HEK293 (cell line): ENCODE results near the gene TIGIT.

Source experiments
- HOXA7 ChIP-seq: sonication (generic); formaldehyde crosslinking; IDR thresholded peaks from 2 replicates; pipeline ENCODE4 v1.8.1; 2022; ENCODE audit warnings: missing genetic modification reagents, borderline replicate concordance
- SCRT2 ChIP-seq: fragments of 450-650 bp; formaldehyde crosslinking; IDR thresholded peaks from 2 replicates; pipeline ENCODE4 v1.5.1; 2016; ENCODE audit warnings: missing biosample characterization, missing genetic modification characterization
- ZBTB1 ChIP-seq: fragments of 450-650 bp; formaldehyde crosslinking; IDR thresholded peaks from 2 replicates; pipeline ENCODE4 v1.5.1; 2016; ENCODE audit warnings: missing biosample characterization, missing genetic modification characterization
- ZNF214 ChIP-seq: fragments of 450-650 bp; formaldehyde crosslinking; IDR thresholded peaks from 2 replicates; pipeline ENCODE4 v1.5.1; 2017; ENCODE audit warnings: missing biosample characterization, mild to moderate bottlenecking, missing genetic modification characterization, borderline replicate concordance
- ZNF274 ChIP-seq, 2 experiments: fragments of 200-500 bp in 1 of 2; fragments of 450-650 bp in 1 of 2; sonication (Bioruptor generic) in 1 of 2; formaldehyde crosslinking in 1 of 2; IDR thresholded peaks; 2 replicates each; pipeline versions ENCODE4 v1.5.1 to v1.6.1; 2014 to 2016; ENCODE audit warnings: borderline replicate concordance in 1 of 2, inconsistent platforms in 1 of 2, low read length in 1 of 2, missing biosample characterization in 1 of 2, missing genetic modification characterization in 1 of 2
- ZNF341 ChIP-seq: fragments of 450-650 bp; formaldehyde crosslinking; IDR thresholded peaks from 2 replicates; pipeline ENCODE4; 2016; ENCODE audit warnings: low read depth, missing biosample characterization, missing genetic modification characterization
- TF ChIP-seq, protein P1 (sequence below): fragments of 450-650 bp; formaldehyde crosslinking; IDR thresholded peaks from 2 replicates; pipeline ENCODE4 v1.5.1; 2017; ENCODE audit warnings: missing biosample characterization, mild to moderate bottlenecking, missing genetic modification characterization, moderate library complexity
- TF ChIP-seq, protein P2 (sequence below): fragments of 450-650 bp; formaldehyde crosslinking; IDR thresholded peaks from 2 replicates; pipeline ENCODE4 v1.5.1; 2016; ENCODE audit warnings: missing biosample characterization, missing genetic modification characterization
- TF ChIP-seq, protein P3 (sequence below): fragments of 450-650 bp; formaldehyde crosslinking; IDR thresholded peaks from 2 replicates; pipeline ENCODE4 v1.5.1; 2016; ENCODE audit warnings: missing biosample characterization, missing genetic modification characterization
- TF ChIP-seq, protein P4 (sequence below): sonication (generic); formaldehyde crosslinking; IDR thresholded peaks from 2 replicates; pipeline ENCODE4 v1.8.1; 2022; ENCODE audit warnings: mild to moderate bottlenecking, moderate library complexity, missing genetic modification reagents

DNA sequence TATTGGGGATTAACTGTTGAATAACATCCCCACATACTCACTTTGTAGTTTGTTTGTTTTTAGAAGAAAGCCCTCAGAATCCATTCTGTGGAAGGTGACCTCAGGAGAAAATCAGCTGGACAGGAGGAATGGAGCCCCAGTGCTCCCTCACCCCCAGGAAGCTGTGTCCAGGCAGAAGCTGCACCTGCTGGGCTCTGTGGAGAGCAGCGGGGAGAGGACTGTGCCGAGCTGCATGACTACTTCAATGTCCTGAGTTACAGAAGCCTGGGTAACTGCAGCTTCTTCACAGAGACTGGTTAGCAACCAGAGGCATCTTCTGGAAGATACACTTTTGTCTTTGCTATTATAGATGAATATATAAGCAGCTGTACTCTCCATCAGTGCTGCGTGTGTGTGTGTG is 14.0 kb downstream of the TIGIT start:
- TF ChIP-seq, protein P1, sequence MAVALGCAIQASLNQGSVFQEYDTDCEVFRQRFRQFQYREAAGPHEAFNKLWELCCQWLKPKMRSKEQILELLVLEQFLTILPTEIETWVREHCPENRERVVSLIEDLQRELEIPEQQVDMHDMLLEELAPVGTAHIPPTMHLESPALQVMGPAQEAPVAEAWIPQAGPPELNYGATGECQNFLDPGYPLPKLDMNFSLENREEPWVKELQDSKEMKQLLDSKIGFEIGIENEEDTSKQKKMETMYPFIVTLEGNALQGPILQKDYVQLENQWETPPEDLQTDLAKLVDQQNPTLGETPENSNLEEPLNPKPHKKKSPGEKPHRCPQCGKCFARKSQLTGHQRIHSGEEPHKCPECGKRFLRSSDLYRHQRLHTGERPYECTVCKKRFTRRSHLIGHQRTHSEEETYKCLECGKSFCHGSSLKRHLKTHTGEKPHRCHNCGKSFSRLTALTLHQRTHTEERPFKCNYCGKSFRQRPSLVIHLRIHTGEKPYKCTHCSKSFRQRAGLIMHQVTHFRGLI: no peak
- no peak for TF ChIP-seq ZBTB1
- TF ChIP-seq, protein P2, sequence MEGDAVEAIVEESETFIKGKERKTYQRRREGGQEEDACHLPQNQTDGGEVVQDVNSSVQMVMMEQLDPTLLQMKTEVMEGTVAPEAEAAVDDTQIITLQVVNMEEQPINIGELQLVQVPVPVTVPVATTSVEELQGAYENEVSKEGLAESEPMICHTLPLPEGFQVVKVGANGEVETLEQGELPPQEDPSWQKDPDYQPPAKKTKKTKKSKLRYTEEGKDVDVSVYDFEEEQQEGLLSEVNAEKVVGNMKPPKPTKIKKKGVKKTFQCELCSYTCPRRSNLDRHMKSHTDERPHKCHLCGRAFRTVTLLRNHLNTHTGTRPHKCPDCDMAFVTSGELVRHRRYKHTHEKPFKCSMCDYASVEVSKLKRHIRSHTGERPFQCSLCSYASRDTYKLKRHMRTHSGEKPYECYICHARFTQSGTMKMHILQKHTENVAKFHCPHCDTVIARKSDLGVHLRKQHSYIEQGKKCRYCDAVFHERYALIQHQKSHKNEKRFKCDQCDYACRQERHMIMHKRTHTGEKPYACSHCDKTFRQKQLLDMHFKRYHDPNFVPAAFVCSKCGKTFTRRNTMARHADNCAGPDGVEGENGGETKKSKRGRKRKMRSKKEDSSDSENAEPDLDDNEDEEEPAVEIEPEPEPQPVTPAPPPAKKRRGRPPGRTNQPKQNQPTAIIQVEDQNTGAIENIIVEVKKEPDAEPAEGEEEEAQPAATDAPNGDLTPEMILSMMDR: no peak
- TF ChIP-seq ZNF274 (IDR thresholded peaks at IDR 0.05; ENCODE audit: low read length): no peak
- no peak for TF ChIP-seq ZNF274 (tag by site-specific recombination; IDR thresholded peaks at IDR 0.05; ENCODE audit: borderline replicate concordance)
- TF ChIP-seq, protein P3, sequence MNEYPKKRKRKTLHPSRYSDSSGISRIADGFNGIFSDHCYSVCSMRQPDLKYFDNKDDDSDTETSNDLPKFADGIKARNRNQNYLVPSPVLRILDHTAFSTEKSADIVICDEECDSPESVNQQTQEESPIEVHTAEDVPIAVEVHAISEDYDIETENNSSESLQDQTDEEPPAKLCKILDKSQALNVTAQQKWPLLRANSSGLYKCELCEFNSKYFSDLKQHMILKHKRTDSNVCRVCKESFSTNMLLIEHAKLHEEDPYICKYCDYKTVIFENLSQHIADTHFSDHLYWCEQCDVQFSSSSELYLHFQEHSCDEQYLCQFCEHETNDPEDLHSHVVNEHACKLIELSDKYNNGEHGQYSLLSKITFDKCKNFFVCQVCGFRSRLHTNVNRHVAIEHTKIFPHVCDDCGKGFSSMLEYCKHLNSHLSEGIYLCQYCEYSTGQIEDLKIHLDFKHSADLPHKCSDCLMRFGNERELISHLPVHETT (tag by site-specific recombination): no peak
- TF ChIP-seq ZNF341 (tag by site-specific recombination): no peak
- TF ChIP-seq, protein P4, sequence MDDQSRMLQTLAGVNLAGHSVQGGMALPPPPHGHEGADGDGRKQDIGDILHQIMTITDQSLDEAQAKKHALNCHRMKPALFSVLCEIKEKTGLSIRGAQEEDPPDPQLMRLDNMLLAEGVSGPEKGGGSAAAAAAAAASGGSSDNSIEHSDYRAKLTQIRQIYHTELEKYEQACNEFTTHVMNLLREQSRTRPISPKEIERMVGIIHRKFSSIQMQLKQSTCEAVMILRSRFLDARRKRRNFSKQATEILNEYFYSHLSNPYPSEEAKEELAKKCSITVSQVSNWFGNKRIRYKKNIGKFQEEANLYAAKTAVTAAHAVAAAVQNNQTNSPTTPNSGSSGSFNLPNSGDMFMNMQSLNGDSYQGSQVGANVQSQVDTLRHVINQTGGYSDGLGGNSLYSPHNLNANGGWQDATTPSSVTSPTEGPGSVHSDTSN (CRISPR knock-in tag): no peak
- no peak for TF ChIP-seq SCRT2 (tag by site-specific recombination)
- TF ChIP-seq HOXA7 (CRISPR knock-in tag): no peak
- TF ChIP-seq ZNF214 (tag by site-specific recombination): no peak
